ENCODE data around the gene TMEM143.
"Not testable (repeated sequence)": the region's sequence is repeated elsewhere in the genome, so short reads cannot be mapped to it uniquely, and the experiment has no call there.

Gene TMEM143

DNA sequence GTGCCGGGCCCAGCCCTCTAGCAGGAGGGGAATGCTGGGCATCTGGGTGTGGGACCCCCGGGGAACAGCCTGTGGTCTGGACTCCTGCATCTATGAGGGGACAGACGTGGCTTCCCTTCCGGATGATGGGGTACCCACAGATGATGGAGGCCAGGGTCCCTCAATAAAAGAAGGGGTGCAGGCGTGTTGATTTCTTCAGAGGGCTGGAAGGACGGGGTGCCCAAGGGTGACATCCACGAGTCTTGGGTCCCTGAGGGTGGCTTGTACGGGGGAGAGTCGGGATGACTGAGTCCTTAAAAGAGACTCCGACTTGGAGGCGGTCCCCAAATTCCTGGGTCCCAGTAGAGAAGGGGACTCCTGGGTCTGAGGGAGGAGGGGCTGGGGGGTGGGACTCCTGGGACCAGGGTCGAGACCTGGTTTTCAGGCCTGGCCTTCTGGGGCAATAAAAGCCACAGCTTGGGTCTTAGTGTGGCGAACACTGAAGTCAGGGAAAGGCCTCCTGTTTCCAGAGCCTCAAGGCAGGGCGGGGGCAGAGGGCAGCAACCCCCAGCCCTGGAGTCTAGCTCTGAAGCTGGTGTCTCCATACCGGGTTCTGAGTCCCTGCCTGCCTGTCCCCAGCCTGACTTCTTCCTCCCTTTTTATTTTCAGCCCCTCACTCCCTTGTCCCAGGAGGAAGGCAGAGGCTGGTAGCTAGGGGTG, 29.3 kb upstream of the TMEM143 start:
- no peak for DNase-seq (ENCODE audit: extremely low read depth, insufficient read length)
- H3K4me3 ChIP-seq (replicated peaks; ENCODE audit: low read depth, low read length), result no peak overlapping the region
- H3K36me3 ChIP-seq (ENCODE audit: control insufficient read depth, insufficient read depth, low read length), result peaks cover 2% of the 10 kb centered on the region
- TF ChIP-seq, protein P1, sequence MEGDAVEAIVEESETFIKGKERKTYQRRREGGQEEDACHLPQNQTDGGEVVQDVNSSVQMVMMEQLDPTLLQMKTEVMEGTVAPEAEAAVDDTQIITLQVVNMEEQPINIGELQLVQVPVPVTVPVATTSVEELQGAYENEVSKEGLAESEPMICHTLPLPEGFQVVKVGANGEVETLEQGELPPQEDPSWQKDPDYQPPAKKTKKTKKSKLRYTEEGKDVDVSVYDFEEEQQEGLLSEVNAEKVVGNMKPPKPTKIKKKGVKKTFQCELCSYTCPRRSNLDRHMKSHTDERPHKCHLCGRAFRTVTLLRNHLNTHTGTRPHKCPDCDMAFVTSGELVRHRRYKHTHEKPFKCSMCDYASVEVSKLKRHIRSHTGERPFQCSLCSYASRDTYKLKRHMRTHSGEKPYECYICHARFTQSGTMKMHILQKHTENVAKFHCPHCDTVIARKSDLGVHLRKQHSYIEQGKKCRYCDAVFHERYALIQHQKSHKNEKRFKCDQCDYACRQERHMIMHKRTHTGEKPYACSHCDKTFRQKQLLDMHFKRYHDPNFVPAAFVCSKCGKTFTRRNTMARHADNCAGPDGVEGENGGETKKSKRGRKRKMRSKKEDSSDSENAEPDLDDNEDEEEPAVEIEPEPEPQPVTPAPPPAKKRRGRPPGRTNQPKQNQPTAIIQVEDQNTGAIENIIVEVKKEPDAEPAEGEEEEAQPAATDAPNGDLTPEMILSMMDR (IDR thresholded peaks at IDR 0.05; ENCODE audit: insufficient read depth, low read length, poor library complexity, severe bottlenecking), result no peak
- peaks cover 3% of the 10 kb centered on the region for H3K27me3 ChIP-seq (replicated peaks; ENCODE audit: control insufficient read depth, insufficient read depth, low read length)

- peak overlapping the region; percentile 93; the same call in 1 of the 2 replicates for H3K4me3 ChIP-seq (replicated peaks; ENCODE audit: low read depth, low read length)
- not testable (repeated sequence) for H3K36me3 ChIP-seq (ENCODE audit: control insufficient read depth, insufficient read depth, low read length); DNase-seq (ENCODE audit: extremely low read depth, insufficient read length); H3K27me3 ChIP-seq (replicated peaks; ENCODE audit: control insufficient read depth, insufficient read depth, low read length)
Measured at GRCh38 chr19:48392006-48392344, 28.2 kb upstream of the TMEM143 start.

- Histone ChIP-seq H3K27me3 (replicated peaks; ENCODE audit: control insufficient read depth, insufficient read depth, low read length) (peaks cover 3% of the 10 kb centered on the region; the same call in 1 of the 2 replicates), H3K36me3 (ENCODE audit: control insufficient read depth, insufficient read depth, low read length) (peaks cover 5% of the 10 kb centered on the region), H3K4me3 (replicated peaks; ENCODE audit: low read depth, low read length) (peak within 1 kb of the TSS; percentile 93)
- DNase-seq (ENCODE audit: extremely low read depth, insufficient read length), result peak; percentile 81
- TF ChIP-seq, protein P1 (IDR thresholded peaks at IDR 0.05; ENCODE audit: insufficient read depth, low read length, poor library complexity, severe bottlenecking), result peak; percentile 99
Measured at GRCh38 chr19:48391100-48392005, 27.6 kb upstream of the TMEM143 start, which contains the start of gene KDELR1. TSS of gene KDELR1 (minus strand) at chr19:48391551. CDS start at chr19:48391358, 193 bp downstream.

- H3K4me3 ChIP-seq (replicated peaks; ENCODE audit: low read depth, low read length), result peak overlapping the region; percentile 93
- peak; percentile 77 for DNase-seq (ENCODE audit: extremely low read depth, insufficient read length)
- peaks cover 9% of the 10 kb centered on the region for H3K36me3 ChIP-seq (ENCODE audit: control insufficient read depth, insufficient read depth, low read length)
- H3K27me3 ChIP-seq (replicated peaks; ENCODE audit: control insufficient read depth, insufficient read depth, low read length), result peaks cover 3% of the 10 kb centered on the region; the same call in 1 of the 2 replicates
- TF ChIP-seq, protein P1 (IDR thresholded peaks at IDR 0.05; ENCODE audit: insufficient read depth, low read length, poor library complexity, severe bottlenecking), result peak; percentile 49
Measured at GRCh38 chr19:48390188-48391099, 26.7 kb upstream of the TMEM143 start.

GRCh38 chr19:48386981-48387380, 23.2 kb upstream of the TMEM143 start:
- TF ChIP-seq, protein P1 (IDR thresholded peaks at IDR 0.05; ENCODE audit: insufficient read depth, low read length, poor library complexity, severe bottlenecking), result no peak
- H3K27me3 ChIP-seq (replicated peaks; ENCODE audit: control insufficient read depth, insufficient read depth, low read length), result no peaks in the 10 kb centered on the region
- H3K36me3 ChIP-seq (ENCODE audit: control insufficient read depth, insufficient read depth, low read length), result peaks cover 18% of the 10 kb centered on the region
- no peak for DNase-seq (ENCODE audit: extremely low read depth, insufficient read length)
- H3K4me3 ChIP-seq (replicated peaks; ENCODE audit: low read depth, low read length), result no peak overlapping the region

Measured in GM06990 (cell line).